H1 (cell line): ENCODE measurements around the gene CCDC110. TPM values are rescaled to one million over a fixed set of nuclear protein-coding genes. Genes with fewer than 3 reads are reported as not detected.

Experiments
- CTCF ChIA-PET: fragments of 300-600 bp; sonication (Branson Sonifier 250); formaldehyde crosslinking; loops from one replicate; lab custom pipeline; 2021; ENCODE audit not compliant: partially characterized antibody; lab: Charles Lee
- POLR2A ChIA-PET: fragments of 300-600 bp; sonication (Branson Sonifier 250); formaldehyde crosslinking; loops from one replicate; lab custom pipeline; 2021; ENCODE audit warnings: inconsistent platforms; ENCODE audit not compliant: partially characterized antibody; lab: Charles Lee
- DNase-seq, 2 experiments: peaks; one replicate each; pipeline versions ENCODE4 v3.0.0 to v3.0.0-alpha.2; 2010 to 2022; ENCODE audit warnings: low spot score in 2 of 2, low read depth in 1 of 2, mixed read lengths in 1 of 2
- FAIRE-seq: peaks from 2 replicates; lab custom pipeline; 2011; peaks lifted over from hg19 to GRCh38; lab: Jason Lieb, UNC
- H2AFZ ChIP-seq: 2 replicates; pipeline ENCODE4 v1.8.1; 2012; ENCODE audit warnings: low read length, inconsistent platforms
- H2AK5ac ChIP-seq: 2 replicates; pipeline ENCODE4 v1.6.1; 2013; ENCODE audit warnings: low read depth, low read length
- H2BK120ac ChIP-seq: replicated peaks from 2 replicates; pipeline ENCODE3; 2013; ENCODE audit warnings: low read depth, low read length, inconsistent platforms
- H2BK12ac ChIP-seq: 2 replicates; pipeline ENCODE4 v1.6.1; 2013; ENCODE audit warnings: low read depth, low read length
- H2BK15ac ChIP-seq: 2 replicates; pipeline ENCODE4 v1.6.1; 2013; ENCODE audit warnings: low read length
- H2BK20ac ChIP-seq: 2 replicates; pipeline ENCODE4 v1.6.1; 2013; ENCODE audit warnings: low read length
- H2BK5ac ChIP-seq: 2 replicates; pipeline ENCODE4 v1.6.1; 2013; ENCODE audit warnings: low read depth, low read length
- H3K14ac ChIP-seq: 2 replicates; pipeline ENCODE4 v1.6.1; 2013; ENCODE audit warnings: inconsistent platforms; ENCODE audit not compliant: insufficient read length
- H3K18ac ChIP-seq: 2 replicates; pipeline ENCODE4 v1.6.1; 2013; ENCODE audit warnings: low read length; ENCODE audit errors: extremely low read depth
- H3K23ac ChIP-seq: 2 replicates; pipeline ENCODE4 v1.6.1; 2013; ENCODE audit warnings: inconsistent platforms; ENCODE audit not compliant: insufficient read length
- H3K23me2 ChIP-seq: 2 replicates; pipeline ENCODE4 v1.6.1; 2013; ENCODE audit warnings: low read depth, low read length
- H3K27ac ChIP-seq: 2 replicates; pipeline ENCODE4 v1.6.1; 2011; ENCODE audit warnings: low read depth, low read length, inconsistent platforms
- H3K27me3 ChIP-seq, 4 experiments: replicated peaks in 1 of 4; 1 replicate in 1 of 4; 2 replicates in 3 of 4; pipeline versions ENCODE4 v1.6.1 to v1.8.1; 2011 to 2013; ENCODE audit warnings: low read length in 3 of 4, mild to moderate bottlenecking in 3 of 4, inconsistent platforms in 2 of 4, mixed read lengths in 2 of 4, moderate library complexity in 1 of 4; ENCODE audit not compliant: control insufficient read depth in 3 of 4, insufficient read depth in 3 of 4; ENCODE audit errors: extremely low read depth in 1 of 4
- H3K36me3 ChIP-seq, 4 experiments: 2 replicates each; pipeline versions ENCODE4 v1.6.1 to v1.8.1; 2011 to 2013; ENCODE audit warnings: mild to moderate bottlenecking in 4 of 4, low read length in 3 of 4, moderate library complexity in 2 of 4, control low read depth in 1 of 4, inconsistent platforms in 1 of 4; ENCODE audit not compliant: insufficient read depth in 4 of 4, control insufficient read depth in 2 of 4
- H3K4ac ChIP-seq: replicated peaks from 2 replicates; pipeline ENCODE3; 2013; ENCODE audit warnings: low read length, low read depth, mixed read lengths, inconsistent platforms; ENCODE audit not compliant: insufficient read length
- H3K4me1 ChIP-seq, 4 experiments: replicated peaks in 1 of 4; 1 replicate in 1 of 4; 2 replicates in 3 of 4; pipeline versions ENCODE4 v1.6.1 to v1.8.1; 2011 to 2013; ENCODE audit warnings: low read length in 3 of 4, inconsistent platforms in 2 of 4, mixed read lengths in 1 of 4; ENCODE audit not compliant: insufficient read depth in 4 of 4, control insufficient read depth in 3 of 4
- H3K4me2 ChIP-seq, 2 experiments: 2 replicates each; pipeline versions ENCODE4 v1.6.1 to v1.8.1; 2011 to 2013; ENCODE audit warnings: low read depth in 2 of 2, low read length in 2 of 2, control low read depth in 1 of 2, inconsistent platforms in 1 of 2, mild to moderate bottlenecking in 1 of 2; ENCODE audit not compliant: insufficient read depth in 1 of 2
- H3K4me3 ChIP-seq, 4 experiments: fragments of 200-600, 300-600 bp in 1 of 4; sonication (generic), shearing (Covaris generic), sonication (Bioruptor Twin) in 1 of 4; 2 replicates each; pipeline versions ENCODE4 v1.5.1 to v1.8.1; 2011 to 2016; ENCODE audit warnings: low read length in 4 of 4, low read depth in 3 of 4, control low read depth in 2 of 4, inconsistent platforms in 2 of 4, mild to moderate bottlenecking in 2 of 4, mixed read lengths in 1 of 4, moderate library complexity in 1 of 4; ENCODE audit not compliant: insufficient read depth in 2 of 4; ENCODE audit errors: extremely low read depth in 1 of 4
- H3K56ac ChIP-seq: replicated peaks from 2 replicates; pipeline ENCODE3; 2013; ENCODE audit warnings: low read depth, mild to moderate bottlenecking, mixed read lengths, low read length, inconsistent platforms; ENCODE audit not compliant: insufficient read length
- H3K79me1 ChIP-seq: 2 replicates; pipeline ENCODE4 v1.6.1; 2013; ENCODE audit warnings: low read depth, low read length, control low read depth
- H3K79me2 ChIP-seq, 2 experiments: 2 replicates each; pipeline versions ENCODE4 v1.6.1 to v1.8.1; 2012 to 2013; ENCODE audit warnings: low read length in 2 of 2, mild to moderate bottlenecking in 2 of 2, inconsistent platforms in 1 of 2; ENCODE audit not compliant: insufficient read depth in 2 of 2, control insufficient read depth in 1 of 2
- H3K9ac ChIP-seq, 4 experiments: replicated peaks in 1 of 4; 1 replicate in 1 of 4; 2 replicates in 3 of 4; pipeline versions ENCODE4 v1.6.1 to v1.8.1; 2011 to 2013; ENCODE audit warnings: low read depth in 3 of 4, low read length in 3 of 4, control low read depth in 2 of 4, mild to moderate bottlenecking in 2 of 4, moderate library complexity in 2 of 4, inconsistent platforms in 1 of 4; ENCODE audit errors: extremely low read depth in 1 of 4
- H3K9me3 ChIP-seq, 2 experiments: 2 replicates each; pipeline versions ENCODE4 v1.6.1 to v1.8.1; 2012 to 2013; ENCODE audit warnings: mild to moderate bottlenecking in 2 of 2, moderate library complexity in 2 of 2, control low read depth in 1 of 2, inconsistent platforms in 1 of 2, low read depth in 1 of 2, low read length in 1 of 2, mixed read lengths in 1 of 2; ENCODE audit not compliant: insufficient read depth in 2 of 2
- H4K20me1 ChIP-seq, 2 experiments: replicated peaks in 1 of 2; 2 replicates each; pipeline versions ENCODE3 to v1.8.1; 2011 to 2013; ENCODE audit warnings: inconsistent platforms in 2 of 2, low read length in 2 of 2, mild to moderate bottlenecking in 1 of 2; ENCODE audit not compliant: insufficient read depth in 2 of 2, control insufficient read depth in 1 of 2
- H4K5ac ChIP-seq: 2 replicates; pipeline ENCODE4 v1.6.1; 2013; ENCODE audit warnings: low read length, low read depth, mixed read lengths, inconsistent platforms; ENCODE audit not compliant: insufficient read length
- H4K8ac ChIP-seq: 2 replicates; pipeline ENCODE4 v1.8.0; 2013; ENCODE audit warnings: mild to moderate bottlenecking, moderate library complexity, low read length, inconsistent platforms; ENCODE audit not compliant: insufficient read depth; ENCODE audit errors: extremely low read depth
- H4K91ac ChIP-seq: replicated peaks from 2 replicates; pipeline ENCODE3; 2013; ENCODE audit warnings: low read length, mixed read lengths, inconsistent platforms; ENCODE audit not compliant: insufficient read length
- EZH2 ChIP-seq: fragments of 200-600 bp; sonication (generic); IDR thresholded peaks from 2 replicates; pipeline ENCODE4 v1.7.1; 2012; ENCODE audit warnings: low read depth, mild to moderate bottlenecking, moderate library complexity, low read length, inconsistent platforms; ENCODE audit not compliant: severe bottlenecking
- MAFK ChIP-seq: IDR thresholded peaks from 2 replicates; pipeline ENCODE4 v1.6.1; 2012; ENCODE audit warnings: low read depth, mild to moderate bottlenecking, improper control_type of control experiment, low read length
- TEAD4 ChIP-seq: IDR thresholded peaks from 2 replicates; pipeline ENCODE4 v1.6.1; 2012; ENCODE audit warnings: low read depth, low read length, inconsistent platforms, mixed read lengths
- WGBS, 2 experiments: shearing (Covaris generic) in 1 of 2; methylation state at CpG; one replicate each; pipeline versions ENCODE4 v1.1.6 to v1.1.7; 2013 to 2015; ENCODE audit warnings: low lambda C conversion rate in 2 of 2, mixed read lengths in 2 of 2, inconsistent platforms in 1 of 2, low coverage in 1 of 2, missing lambda C conversion rate in 1 of 2; ENCODE audit not compliant: insufficient replicate concordance in 2 of 2, insufficient coverage in 1 of 2, insufficient read length in 1 of 2; ENCODE audit errors: extremely low coverage in 1 of 2, missing lambda C conversion rate in 1 of 2; 5-methylcytosine and 5-hydroxymethylcytosine counted together
- polyA plus RNA-seq, 7 experiments: library from polyadenylated mRNA; depleted of rRNA in 3 of 7; stranded (reverse) in 5 of 7; unstranded in 2 of 7; fragments of >200 nt in 5 of 7; fragments of 200-250 nt in 2 of 7; gene quantifications; 1 replicate in 5 of 7; 2 replicates in 1 of 7; 4 replicates in 1 of 7; pipeline versions ENCODE4 v1.2.1 to v1.2.3, GENCODE V29; 2011 to 2013; ENCODE audit warnings: missing spikeins in 2 of 7, mixed read lengths in 2 of 7
- total RNA-seq: library from RNA; stranded (reverse); fragmentation: NEBNext Ultra II Directional; extraction: Animal tissue kit (Norgen Biotek cat#: 25700); gene quantifications from 2 replicates; pipeline ENCODE4 v1.2.1, GENCODE V29; 2021

Gene CCDC110
- total and polyA plus RNA-seq, 2 of the 8 experiments (the other 6 are each of a cell fraction or from before 2014, with no cell fraction given): 0.33 to 3.1 TPM

- no peak for FAIRE-seq
- Histone ChIP-seq H3K4me3 (no peak overlapping the region), H3K23ac (no peak overlapping the region), H3K4ac (no peak overlapping the region), H4K5ac (no peak overlapping the region), H2BK120ac (no peak overlapping the region), H2BK12ac (no peak overlapping the region), H3K79me2 (no peaks in the 10 kb centered on the region), H3K23me2 (no peaks in the 10 kb centered on the region), H4K91ac (no peak overlapping the region), H2AFZ (no peak overlapping the region), H3K4me2 (no peak overlapping the region), H3K18ac (no peak overlapping the region), H2AK5ac (no peak overlapping the region), H3K9me3 (no peaks in the 10 kb centered on the region), H3K79me1 (no peaks in the 10 kb centered on the region), H3K4me1 (no peaks in the 10 kb centered on the region), H3K36me3 (no peaks in the 10 kb centered on the region; a peak in 1 of 8 replicates), H4K8ac (no peak overlapping the region), H2BK20ac (no peak overlapping the region), H3K9ac (no peak overlapping the region), H2BK5ac (no peak overlapping the region), H3K14ac (no peak overlapping the region), H3K56ac (no peak overlapping the region), H4K20me1 (no peaks in the 10 kb centered on the region), H2BK15ac (no peak overlapping the region), H3K27ac (no peak overlapping the region), H3K27me3 (no peaks in the 10 kb centered on the region)
- ChIA-PET POLR2A (interaction anchor here (0.7 to 0.8 kb wide), 2 partner anchors 15 to 781 kb away, joined by 3 to 4 read pairs; no protein-coding TSS in a partner anchor), CTCF (interaction anchor here (2.8 kb wide), 1 partner anchor 83 kb away, joined by 12 read pairs; no protein-coding TSS in a partner anchor)
- no peak for DNase-seq
- no peak for TF ChIP-seq TEAD4
- no peak for TF ChIP-seq EZH2
- no peak for TF ChIP-seq MAFK
- WGBS, 2 experiments: 84% methylated on average over 4 of the region's 4 CpGs; no CpG with 5 or more reads in 1 of the 2 experiments
Measured at GRCh38 chr4:185515248-185515647, 43.7 kb upstream of the CCDC110 start.
